ENCODE results near the gene ADAM33.

ADAM33 gene

GRCh38 chr20:3645309-3646066 lies 36.3 kb downstream of the ADAM33 start:
- DNase-seq: peak in 1 of 2 experiments; percentile 54

DNA sequence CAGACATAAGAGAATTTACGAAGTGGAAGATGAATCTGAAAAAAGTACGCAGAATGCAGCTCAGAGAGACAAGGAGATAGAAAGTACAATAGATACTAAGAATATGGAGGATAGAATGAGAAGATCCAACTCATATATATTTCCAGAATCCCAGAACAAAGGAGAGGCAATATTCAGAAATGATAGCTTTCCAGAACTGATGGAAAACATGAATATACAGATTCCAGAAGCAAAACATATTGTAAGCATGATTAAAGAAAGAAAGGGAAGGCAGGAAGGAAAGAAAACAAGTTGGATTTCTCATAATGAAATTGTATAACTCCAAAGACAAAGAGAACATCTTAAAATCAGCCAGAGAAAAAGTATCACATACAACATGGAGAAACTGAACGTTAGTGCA lies 41.6 kb downstream of the ADAM33 start:
- DNase-seq: no peak

GRCh38 chr20:3635346-3635745 lies 46.5 kb downstream of the ADAM33 start:
- no peak for DNase-seq

- no peak for DNase-seq
Observed at GRCh38 chr20:3633913-3634478, 47.8 kb downstream of the ADAM33 start.

DNA sequence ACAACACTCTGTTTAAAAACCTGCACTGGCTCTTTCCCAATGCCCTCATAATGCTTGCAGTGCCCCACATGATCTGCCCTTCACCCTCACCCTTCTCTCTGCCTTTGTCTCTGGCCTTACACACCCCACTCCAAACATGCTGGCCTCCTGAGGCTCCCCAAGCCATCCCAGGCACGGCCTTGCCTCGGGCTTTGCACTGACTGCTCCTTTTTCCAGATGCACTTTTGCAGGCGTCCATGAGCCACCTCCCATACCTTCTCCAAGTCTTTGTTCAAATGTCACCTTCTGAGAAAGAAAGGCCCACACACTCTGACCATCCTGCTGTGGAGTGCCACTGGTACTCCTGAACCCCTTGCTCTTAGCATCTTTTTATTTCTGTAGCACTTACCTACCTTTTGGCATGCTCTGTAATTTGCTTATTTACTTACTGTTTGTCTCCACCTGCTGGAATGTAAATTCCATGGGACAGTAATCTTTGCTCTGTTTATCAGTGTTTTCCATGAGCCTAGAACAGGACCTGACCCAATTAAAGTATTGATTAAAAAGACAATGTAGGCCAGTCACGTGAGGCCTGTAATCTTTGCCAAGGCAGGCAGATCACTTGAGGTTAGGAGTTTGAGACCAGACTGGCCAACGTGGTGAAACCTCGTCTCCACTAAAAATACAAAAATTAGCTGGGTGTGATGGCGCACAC lies 49.4 kb downstream of the ADAM33 start:
- no peak for DNase-seq

DNA sequence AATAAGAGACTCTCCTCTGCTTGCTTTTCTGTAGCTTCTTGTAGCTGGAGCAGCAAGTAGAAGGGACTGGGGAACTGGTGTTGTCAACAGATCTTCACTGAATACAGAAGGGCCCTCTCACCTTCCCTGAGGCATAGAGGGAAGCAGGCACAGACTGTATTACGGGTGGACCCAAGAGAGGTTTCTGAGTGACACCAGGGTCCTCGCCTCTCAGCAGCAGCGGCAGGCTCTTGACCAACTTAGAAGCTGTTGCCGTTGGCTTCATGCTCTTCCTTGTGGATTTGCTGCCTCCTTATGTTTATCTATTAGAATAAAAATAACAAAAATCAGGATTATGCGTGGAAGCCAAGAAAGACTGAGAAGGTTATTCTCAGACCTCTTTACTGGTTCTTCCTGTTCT lies 50.3 kb downstream of the ADAM33 start:
- no peak for DNase-seq

GRCh38 chr20:3630429-3630828 lies 51.4 kb downstream of the ADAM33 start:
- no peak for DNase-seq

DNA sequence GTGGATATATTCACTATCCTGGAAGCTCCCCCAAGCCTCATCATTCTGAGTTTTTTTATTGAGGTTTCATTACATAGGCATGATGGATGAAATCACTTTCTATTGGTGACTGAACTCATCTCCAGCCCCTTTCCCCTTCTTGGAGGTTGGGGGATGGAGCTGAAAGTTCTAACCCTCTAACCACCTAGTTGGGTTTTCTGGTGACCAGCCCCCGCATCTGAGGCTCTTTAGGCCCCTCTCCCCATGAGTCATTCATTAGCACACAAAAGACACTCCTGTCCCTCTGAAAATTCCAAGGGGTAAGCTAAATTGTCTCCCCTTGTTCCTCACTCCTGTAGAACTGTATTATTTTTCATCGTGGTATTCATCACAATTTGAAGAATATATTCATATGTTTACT lies 51.9 kb downstream of the ADAM33 start:
- DNase-seq: no peak

GRCh38 chr20:3628502-3629314 lies 53.1 kb downstream of the ADAM33 start:
- no peak for DNase-seq

DNA sequence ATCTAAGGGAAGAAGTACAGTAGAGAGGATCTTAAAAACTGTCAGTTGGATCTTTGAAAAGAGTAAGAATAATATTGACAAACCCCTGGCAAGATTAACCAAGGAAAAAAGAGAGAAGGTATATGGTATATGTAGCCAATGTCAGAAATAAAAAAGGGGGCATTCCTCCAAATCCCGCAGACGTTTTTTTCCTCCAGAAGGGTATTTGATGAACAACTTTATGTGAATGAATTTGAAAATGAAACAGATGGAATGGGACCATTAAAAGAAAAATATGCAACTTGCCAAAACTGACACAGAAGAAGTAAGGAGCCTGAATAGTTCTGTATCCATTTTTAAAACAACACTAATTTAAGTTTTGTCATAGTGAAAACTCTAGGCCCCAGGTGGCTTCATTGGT lies 54.3 kb downstream of the ADAM33 start:
- DNase-seq: no peak

DNA sequence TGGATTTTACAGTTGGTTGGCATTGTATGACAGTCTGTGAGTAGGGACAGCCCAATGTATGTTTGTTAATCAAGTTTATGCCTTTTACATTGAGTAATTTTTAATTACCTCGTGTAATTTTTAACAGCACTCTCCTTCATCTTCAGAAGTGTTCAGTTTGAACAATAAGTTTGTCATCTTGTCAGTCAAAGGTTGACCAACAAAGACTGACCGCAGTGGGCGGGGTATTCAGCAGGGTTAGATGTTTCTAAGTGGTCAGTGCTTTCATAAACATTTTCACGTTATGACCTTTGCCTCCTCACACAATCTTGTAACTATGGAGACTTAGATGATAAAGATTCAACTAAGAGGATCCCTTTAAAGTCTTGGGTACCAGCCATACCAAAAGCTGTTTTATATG lies 59.4 kb downstream of the ADAM33 start:
- DNase-seq: no peak

DNA sequence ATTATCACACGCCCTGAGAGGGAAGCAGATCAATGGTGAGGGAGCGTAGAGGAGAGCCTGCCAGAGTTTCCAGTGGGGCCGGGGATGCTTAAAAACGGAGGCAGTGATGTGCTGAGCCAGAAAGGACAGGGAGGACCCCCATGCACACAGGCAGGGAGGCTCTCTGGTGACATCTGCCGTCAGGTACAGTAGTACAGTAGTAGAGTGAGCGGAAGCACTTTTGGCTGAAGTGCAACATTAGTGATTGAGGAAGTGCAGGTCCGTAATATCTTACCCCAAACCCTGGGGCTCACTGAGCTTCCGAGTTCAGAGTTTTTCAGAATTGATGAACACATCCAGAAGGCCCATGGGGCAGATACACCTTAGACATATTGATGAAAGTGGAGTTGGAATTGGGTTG lies 60.7 kb downstream of the ADAM33 start:
- DNase-seq: no peak
